PC-9 (cell line): ENCODE data around the gene SLC2A6. TPM values are rescaled to one million over a fixed set of nuclear protein-coding genes. Genes with fewer than 3 reads are reported as not detected.

ENCODE experiments used
- BruUV-seq: library from RNA; stranded (reverse); fragments of 400-500 nt; replicated peaks from 2 replicates; lab custom pipeline; 2021; lab: Mats Ljungman, UMichigan
- CTCF ChIA-PET: fragments of 300-600 bp; sonication (Branson Sonifier 250); formaldehyde crosslinking; loops from one replicate; lab custom pipeline; 2022; ENCODE audit warnings: antibody characterized with exemption; lab: Charles Lee
- POLR2A ChIA-PET: fragments of 300-600 bp; sonication (Branson Sonifier 250); formaldehyde crosslinking; loops from one replicate; lab custom pipeline; 2022; ENCODE audit warnings: antibody characterized with exemption; ENCODE audit not compliant: unreplicated experiment; lab: Charles Lee
- DNase-seq, 2 experiments: peaks; one replicate each; pipeline versions ENCODE4 v3.0.0 to v3.0.0-alpha.2; 2015 to 2022; ENCODE audit warnings: mixed read lengths in 1 of 2
- H2AFZ ChIP-seq: fragments of 200-600 bp; sonication (generic); 2 replicates; pipeline ENCODE4 v1.8.1; 2017; ENCODE audit warnings: antibody characterized with exemption
- H3F3A ChIP-seq: fragments of 200-600 bp; sonication (generic); 2 replicates; pipeline ENCODE4 v1.8.1; 2017; ENCODE audit warnings: antibody characterized with exemption, mild to moderate bottlenecking, low read depth; ENCODE audit not compliant: insufficient read depth
- H3K27ac ChIP-seq: fragments of 200-600 bp; sonication (generic); 2 replicates; pipeline ENCODE4 v1.6.1; 2016; ENCODE audit warnings: mixed run types
- H3K27me3 ChIP-seq: fragments of 200-600 bp; sonication (generic); 2 replicates; pipeline ENCODE4 v1.6.1; 2016; ENCODE audit warnings: low read depth, mixed run types; ENCODE audit not compliant: insufficient read depth
- H3K36me3 ChIP-seq: fragments of 200-600 bp; sonication (generic); 2 replicates; pipeline ENCODE4 v1.6.1; 2016; ENCODE audit warnings: low read depth, mixed run types
- H3K4me1 ChIP-seq: fragments of 200-600 bp; sonication (generic); replicated peaks from 2 replicates; pipeline ENCODE4 v1.6.1; 2016; ENCODE audit warnings: mixed run types; ENCODE audit not compliant: insufficient read depth
- H3K4me2 ChIP-seq: fragments of 200-600 bp; sonication (generic); 2 replicates; pipeline ENCODE4 v1.6.1; 2017; ENCODE audit warnings: mixed run types
- H3K4me3 ChIP-seq: fragments of 200-600 bp; sonication (generic); 2 replicates; pipeline ENCODE4 v1.6.1; 2016; ENCODE audit warnings: mixed run types
- H3K79me2 ChIP-seq: fragments of 200-600 bp; sonication (generic); 2 replicates; pipeline ENCODE4 v1.6.1; 2017; ENCODE audit warnings: low read depth, mixed run types
- H3K9me2 ChIP-seq: fragments of 200-600 bp; sonication (generic); 2 replicates; pipeline ENCODE4 v1.8.1; 2017; ENCODE audit warnings: mild to moderate bottlenecking; ENCODE audit not compliant: insufficient read depth
- H3K9me3 ChIP-seq: fragments of 200-600 bp; sonication (generic); 2 replicates; pipeline ENCODE4 v1.8.1; 2016; ENCODE audit warnings: low read depth; ENCODE audit not compliant: insufficient read depth
- H4K20me1 ChIP-seq: fragments of 200-600 bp; sonication (generic); 2 replicates; pipeline ENCODE4 v1.8.1; 2017; ENCODE audit not compliant: insufficient read depth
- EZH2 ChIP-seq: fragments of 200-600 bp; sonication (generic); IDR thresholded peaks from 2 replicates; pipeline ENCODE4 v1.8.0; 2017; ENCODE audit warnings: antibody characterized with exemption, low read depth
- intact Hi-C: fragments of 100-400 bp; cut with micrococcal nuclease; formaldehyde crosslinking; loops from one replicate; pipeline ENCODE4 v1.10.0; 2022; ENCODE audit not compliant: unreplicated experiment
- total RNA-seq: library from RNA; stranded (reverse); gene quantifications from 2 replicates; pipeline ENCODE4 v1.2.3, GENCODE V29; 2021
- TF ChIP-seq, protein P1 (sequence below): fragments of 200-600 bp; sonication (generic); conservative IDR thresholded peaks from 2 replicates; pipeline ENCODE4 v1.6.1; 2017; ENCODE audit warnings: mixed run types, antibody characterized with exemption, mild to moderate bottlenecking, moderate library complexity

Gene SLC2A6
- total RNA-seq, 1 experiment from 2014 or later = 13.1 TPM

DNA sequence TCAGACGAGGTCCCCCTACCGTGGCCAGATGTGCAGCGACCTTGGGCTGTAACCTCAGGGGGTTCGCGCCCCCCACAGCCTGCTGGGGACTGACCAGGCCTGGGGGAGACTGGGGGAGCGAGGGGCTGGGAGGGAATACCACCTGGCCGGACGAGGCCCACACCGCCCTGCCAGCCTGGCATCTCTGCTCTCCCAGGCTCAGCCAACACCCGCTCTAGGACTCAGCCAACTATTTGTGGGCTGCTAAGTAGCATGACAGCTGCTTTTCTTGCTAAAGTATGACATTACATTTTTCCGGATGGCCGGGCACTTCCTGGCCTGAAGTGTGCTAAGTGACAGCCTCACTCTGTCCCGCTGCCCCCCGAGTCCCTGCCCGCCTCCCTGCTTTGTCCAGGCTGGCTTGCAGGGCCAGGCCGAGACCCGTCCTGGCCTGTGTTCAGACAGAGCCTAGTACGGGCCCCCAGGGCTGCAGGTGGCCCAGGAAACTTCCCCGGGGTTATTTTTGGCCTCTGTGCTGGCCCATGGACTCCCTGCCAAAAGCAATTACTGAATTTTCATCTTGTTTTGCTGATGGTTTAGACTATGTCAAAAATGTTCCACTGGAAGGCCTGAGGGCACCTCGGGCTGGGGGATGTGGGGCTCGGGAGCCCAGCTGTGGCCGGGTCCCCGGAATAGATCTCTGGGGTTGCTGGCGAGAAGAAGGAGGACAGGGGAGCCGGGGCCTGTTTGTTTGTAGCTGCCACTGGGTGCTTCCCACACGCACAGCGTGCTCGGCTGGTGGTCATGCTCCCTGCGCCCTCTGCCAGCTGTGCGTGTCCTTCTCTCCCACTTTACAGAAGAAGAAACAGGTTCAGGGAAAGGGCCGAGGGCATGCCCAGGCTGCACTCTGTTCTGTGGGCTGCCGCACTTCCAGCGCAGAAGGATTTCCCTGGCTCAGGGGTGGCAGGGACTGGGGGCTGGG lies 13.4 kb upstream of the SLC2A6 start:
- Histone ChIP-seq H3K9me3 (no peaks in the 10 kb centered on the region), H3K27ac (no peak overlapping the region), H3K4me3 (no peak overlapping the region), H3K27me3 (peaks cover 73% of the 10 kb centered on the region), H3K9me2 (no peaks in the 10 kb centered on the region), H3K4me2 (no peak overlapping the region), H2AFZ (no peak overlapping the region), H4K20me1 (no peaks in the 10 kb centered on the region), H3K79me2 (no peaks in the 10 kb centered on the region), H3K4me1 (no peaks in the 10 kb centered on the region), H3K36me3 (no peaks in the 10 kb centered on the region), H3F3A (peaks cover 8% of the 10 kb centered on the region)
- no peak for TF ChIP-seq EZH2
- DNase-seq = no peak
- CTCF ChIA-PET = no interaction called here
- POLR2A ChIA-PET = no interaction called here
- intact Hi-C loops = no loop called here
- BruUV-seq = no TSS peak

DNA sequence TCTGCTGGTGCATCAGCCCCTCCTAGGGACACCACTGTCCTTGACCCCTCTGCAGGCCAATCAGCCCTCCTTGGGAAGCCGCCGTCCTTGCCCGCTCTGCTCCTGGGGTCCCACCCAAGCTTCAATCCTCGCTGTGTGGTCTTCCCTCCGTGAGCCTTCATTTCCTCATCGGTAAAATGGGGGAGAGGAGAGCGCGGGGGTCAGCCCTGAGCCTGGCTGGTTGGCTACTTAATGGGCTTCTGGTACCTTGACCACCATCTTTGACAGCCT lies 12.7 kb upstream of the SLC2A6 start:
- Histone ChIP-seq H2AFZ (no peak overlapping the region), H3K27ac (no peak overlapping the region), H3K9me2 (no peaks in the 10 kb centered on the region), H4K20me1 (no peaks in the 10 kb centered on the region), H3K79me2 (no peaks in the 10 kb centered on the region), H3K4me2 (no peak overlapping the region), H3K36me3 (no peaks in the 10 kb centered on the region), H3K9me3 (no peaks in the 10 kb centered on the region), H3K27me3 (peaks cover 65% of the 10 kb centered on the region), H3K4me1 (no peaks in the 10 kb centered on the region), H3F3A (peaks cover 8% of the 10 kb centered on the region), H3K4me3 (no peak overlapping the region)
- BruUV-seq = no TSS peak
- ChIA-PET POLR2A (no interaction called here), CTCF (no interaction called here)
- intact Hi-C loops = no loop called here
- DNase-seq = no peak
- TF ChIP-seq EZH2 = no peak
- TF ChIP-seq, protein P1, sequence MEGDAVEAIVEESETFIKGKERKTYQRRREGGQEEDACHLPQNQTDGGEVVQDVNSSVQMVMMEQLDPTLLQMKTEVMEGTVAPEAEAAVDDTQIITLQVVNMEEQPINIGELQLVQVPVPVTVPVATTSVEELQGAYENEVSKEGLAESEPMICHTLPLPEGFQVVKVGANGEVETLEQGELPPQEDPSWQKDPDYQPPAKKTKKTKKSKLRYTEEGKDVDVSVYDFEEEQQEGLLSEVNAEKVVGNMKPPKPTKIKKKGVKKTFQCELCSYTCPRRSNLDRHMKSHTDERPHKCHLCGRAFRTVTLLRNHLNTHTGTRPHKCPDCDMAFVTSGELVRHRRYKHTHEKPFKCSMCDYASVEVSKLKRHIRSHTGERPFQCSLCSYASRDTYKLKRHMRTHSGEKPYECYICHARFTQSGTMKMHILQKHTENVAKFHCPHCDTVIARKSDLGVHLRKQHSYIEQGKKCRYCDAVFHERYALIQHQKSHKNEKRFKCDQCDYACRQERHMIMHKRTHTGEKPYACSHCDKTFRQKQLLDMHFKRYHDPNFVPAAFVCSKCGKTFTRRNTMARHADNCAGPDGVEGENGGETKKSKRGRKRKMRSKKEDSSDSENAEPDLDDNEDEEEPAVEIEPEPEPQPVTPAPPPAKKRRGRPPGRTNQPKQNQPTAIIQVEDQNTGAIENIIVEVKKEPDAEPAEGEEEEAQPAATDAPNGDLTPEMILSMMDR = no peak

DNA sequence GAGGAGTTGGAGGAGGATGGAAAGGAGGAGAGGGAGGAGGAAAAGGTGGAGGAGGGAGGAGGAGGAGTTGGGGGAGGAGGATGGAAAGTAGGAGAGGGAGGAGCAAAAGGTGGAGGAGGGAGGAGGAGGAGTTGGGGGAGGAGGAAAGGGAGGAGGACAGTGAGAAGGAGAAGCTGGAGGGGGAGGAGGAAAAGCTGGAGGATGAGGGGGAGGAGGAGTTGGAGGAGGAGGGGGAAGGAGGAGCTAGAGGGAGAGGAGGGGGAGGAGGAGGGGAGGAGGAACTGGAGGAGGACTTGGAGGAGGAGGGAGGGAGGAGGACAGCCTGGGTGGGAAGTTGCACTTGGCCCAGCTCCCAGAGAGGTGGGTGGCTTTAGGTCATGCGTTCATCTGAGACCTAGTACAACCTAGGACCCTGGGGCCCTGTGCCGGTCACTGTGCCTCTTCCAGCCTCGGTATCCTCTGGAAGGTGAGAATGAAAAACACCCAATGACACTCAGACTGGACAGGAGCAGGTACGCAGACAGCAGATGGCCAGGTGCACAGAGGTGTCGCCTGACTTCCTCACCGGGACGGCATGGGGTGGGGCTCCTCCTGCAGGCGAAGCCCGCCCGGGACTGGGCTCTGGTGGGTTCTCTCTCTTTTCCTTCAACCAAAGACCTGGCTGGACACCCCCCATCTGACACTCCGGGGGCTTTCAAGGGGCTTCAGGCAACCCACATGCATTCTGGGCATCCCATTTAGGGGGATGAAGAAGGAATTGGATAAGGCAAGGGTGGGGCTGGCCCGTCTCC lies 12.2 kb upstream of the SLC2A6 start:
- ChIA-PET POLR2A (no interaction called here), CTCF (interaction anchor here (0.6 kb wide), 1 partner anchor 88 kb away, joined by 7 read pairs; no protein-coding TSS in a partner anchor)
- no peak overlapping the region for H3K27ac ChIP-seq
- peaks cover 60% of the 10 kb centered on the region for H3K27me3 ChIP-seq
- peaks cover 2% of the 10 kb centered on the region for H3K4me1 ChIP-seq
- no peaks in the 10 kb centered on the region for H3K79me2 ChIP-seq
- H3K9me2 ChIP-seq = no peaks in the 10 kb centered on the region
- no peaks in the 10 kb centered on the region for H3K36me3 ChIP-seq
- H3K9me3 ChIP-seq = no peaks in the 10 kb centered on the region
- no TSS peak for BruUV-seq
- intact Hi-C loops = no loop called here
- no peak overlapping the region for H3K4me3 ChIP-seq
- peaks cover 8% of the 10 kb centered on the region for H3F3A ChIP-seq
- no peak for DNase-seq
- no peak for TF ChIP-seq EZH2
- TF ChIP-seq, protein P1 = no peak
- no peak overlapping the region for H3K4me2 ChIP-seq
- no peak overlapping the region for H2AFZ ChIP-seq
- no peaks in the 10 kb centered on the region for H4K20me1 ChIP-seq
